ENCODE data around the gene TSEN15. TPM values are rescaled to one million over a fixed set of nuclear protein-coding genes. Genes with fewer than 3 reads are reported as not detected.

The TSEN15 gene
- total RNA-seq, 1 donor from 2014 or later: 29.4 TPM

DNA sequence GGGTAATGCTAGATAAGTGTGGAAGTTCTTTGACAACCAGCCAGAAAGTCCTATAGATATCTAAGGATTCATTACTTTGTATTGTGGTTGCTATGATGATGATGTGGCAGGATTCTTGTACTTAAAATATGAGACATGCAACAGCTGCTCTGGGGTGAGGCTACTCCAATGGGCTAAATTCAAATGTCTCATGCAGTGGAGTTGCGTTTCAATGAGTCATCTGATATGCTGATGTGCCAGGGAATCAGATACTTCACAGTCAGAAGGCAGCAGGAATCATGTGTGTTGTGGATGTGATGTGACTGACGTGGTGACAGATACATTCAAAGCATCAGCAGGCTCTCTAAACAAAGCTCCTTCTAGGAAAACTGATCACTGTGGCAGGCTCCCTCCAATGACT, 66.5 kb downstream of the TSEN15 start:
- no peaks in the 10 kb centered on the region for H3K9me3 ChIP-seq (replicated peaks)
- H3K36me3 ChIP-seq: no peaks in the 10 kb centered on the region
- H3K27me3 ChIP-seq (ENCODE audit: low read depth): no peaks in the 10 kb centered on the region
- no peak overlapping the region for H3K4me3 ChIP-seq
- H3K4me1 ChIP-seq: no peaks in the 10 kb centered on the region
- TF ChIP-seq, protein P1, sequence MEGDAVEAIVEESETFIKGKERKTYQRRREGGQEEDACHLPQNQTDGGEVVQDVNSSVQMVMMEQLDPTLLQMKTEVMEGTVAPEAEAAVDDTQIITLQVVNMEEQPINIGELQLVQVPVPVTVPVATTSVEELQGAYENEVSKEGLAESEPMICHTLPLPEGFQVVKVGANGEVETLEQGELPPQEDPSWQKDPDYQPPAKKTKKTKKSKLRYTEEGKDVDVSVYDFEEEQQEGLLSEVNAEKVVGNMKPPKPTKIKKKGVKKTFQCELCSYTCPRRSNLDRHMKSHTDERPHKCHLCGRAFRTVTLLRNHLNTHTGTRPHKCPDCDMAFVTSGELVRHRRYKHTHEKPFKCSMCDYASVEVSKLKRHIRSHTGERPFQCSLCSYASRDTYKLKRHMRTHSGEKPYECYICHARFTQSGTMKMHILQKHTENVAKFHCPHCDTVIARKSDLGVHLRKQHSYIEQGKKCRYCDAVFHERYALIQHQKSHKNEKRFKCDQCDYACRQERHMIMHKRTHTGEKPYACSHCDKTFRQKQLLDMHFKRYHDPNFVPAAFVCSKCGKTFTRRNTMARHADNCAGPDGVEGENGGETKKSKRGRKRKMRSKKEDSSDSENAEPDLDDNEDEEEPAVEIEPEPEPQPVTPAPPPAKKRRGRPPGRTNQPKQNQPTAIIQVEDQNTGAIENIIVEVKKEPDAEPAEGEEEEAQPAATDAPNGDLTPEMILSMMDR (IDR thresholded peaks at IDR 0.05; ENCODE audit: borderline replicate concordance): no peak
- intact Hi-C loops (cut with micrococcal nuclease): no loop called here
- no peak for DNase-seq
- H3K27ac ChIP-seq (replicated peaks): no peak overlapping the region

Other genes starting within 250 kb of the TSEN15 start
- 19.4 TPM for gene RGL1, start 246.6 kb upstream of the TSEN15 start, total RNA-seq
- 4.3 TPM for gene COLGALT2, start 14.0 kb upstream of the TSEN15 start, total RNA-seq